GM19397 (cell line): ENCODE data around the gene TRAF4.
"Not testable (repeated sequence)": the region's sequence is repeated elsewhere in the genome, so short reads cannot be mapped to it uniquely, and the experiment has no call there.

Experiments
- ATAC-seq: cut with Tn5 transposase; IDR thresholded peaks from one replicate; pipeline ENCODE4 v1.9.1; 2021; ENCODE audit warnings: mild to moderate bottlenecking, moderate library complexity; ENCODE audit not compliant: unreplicated experiment

The TRAF4 gene

GRCh38 chr17:28712705-28713415 lies 31.0 kb upstream of the TRAF4 start:
- no peak for ATAC-seq

GRCh38 chr17:28714281-28714680 lies 29.5 kb upstream of the TRAF4 start:
- no peak for ATAC-seq

- no peak for ATAC-seq
Measured at GRCh38 chr17:28715217-28715616, 28.6 kb upstream of the TRAF4 start.

- no peak for ATAC-seq
Measured at GRCh38 chr17:28716740-28717577, 26.9 kb upstream of the TRAF4 start.

- ATAC-seq, result no peak
Measured at GRCh38 chr17:28717578-28718332, 26.1 kb upstream of the TRAF4 start, which contains the start of gene RAB34. Gene RAB34 (minus strand): TSS chr17:28717868. CDS start chr17:28717266, 602 bp downstream.

- no peak for ATAC-seq
Measured at GRCh38 chr17:28718333-28719020, 25.3 kb upstream of the TRAF4 start.

GRCh38 chr17:28719021-28719433 lies 24.8 kb upstream of the TRAF4 start:
- ATAC-seq, result peak; percentile 7

- no peak for ATAC-seq
Measured at GRCh38 chr17:28720247-28720996, 23.4 kb upstream of the TRAF4 start.

GRCh38 chr17:28720997-28721329 lies 22.8 kb upstream of the TRAF4 start:
- not testable (repeated sequence) for ATAC-seq

- ATAC-seq, result no peak
Measured at GRCh38 chr17:28722417-28723158, 21.2 kb upstream of the TRAF4 start.

- ATAC-seq, result no peak
Measured at GRCh38 chr17:28723159-28723835, 20.5 kb upstream of the TRAF4 start.

GRCh38 chr17:28723836-28724499 lies 19.8 kb upstream of the TRAF4 start:
- not testable (repeated sequence) for ATAC-seq

- ATAC-seq, result no peak
Measured at GRCh38 chr17:28724500-28725165, 19.2 kb upstream of the TRAF4 start.

- ATAC-seq, result no peak
Measured at GRCh38 chr17:28725166-28725659, 18.6 kb upstream of the TRAF4 start.

GRCh38 chr17:28725660-28726225 lies 18.1 kb upstream of the TRAF4 start:
- ATAC-seq, result no peak

- no peak for ATAC-seq
Measured at GRCh38 chr17:28726226-28726626, 17.6 kb upstream of the TRAF4 start, which contains the start of gene TLCD1. Gene TLCD1 (minus strand): TSS chr17:28726233. CDS start chr17:28726097, 136 bp downstream.
